ENCODE results near the gene CCDC186.

DNA sequence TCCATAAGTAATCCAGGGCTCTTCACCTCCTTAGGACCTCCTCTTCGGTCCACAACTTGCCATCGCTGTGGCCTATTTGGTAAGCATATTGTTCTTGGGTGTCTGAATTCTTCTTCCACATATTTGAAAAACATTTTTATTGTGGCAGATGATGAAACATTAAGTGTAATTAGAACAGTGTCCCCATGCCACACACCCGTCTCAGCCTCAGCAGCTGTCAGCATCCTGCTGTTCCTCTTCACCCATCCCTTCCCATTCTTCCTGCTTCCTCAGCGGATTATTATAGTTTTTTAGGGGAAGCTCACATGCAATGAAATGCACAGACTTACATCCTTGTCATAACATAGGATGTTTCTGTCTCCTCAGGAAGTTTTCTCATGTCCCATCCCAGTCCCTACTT, 25.2 kb upstream of the CCDC186 start:
- no peak for TF ChIP-seq POLR2A (IDR thresholded peaks at IDR 0.05; ENCODE audit: low read depth, low read length)
- no peak for TF ChIP-seq TAF1 (IDR thresholded peaks at IDR 0.05; ENCODE audit: borderline replicate concordance, low read depth, low read length)
- TF ChIP-seq POLR2AphosphoS5 (IDR thresholded peaks at IDR 0.05; ENCODE audit: low read depth, low read length) = no peak

Data from GM12892 (cell line).